ENCODE results near the gene TBC1D8.
"Not testable (repeated sequence)": the region's sequence is repeated elsewhere in the genome, so short reads cannot be mapped to it uniquely, and the experiment has no call there.

TBC1D8 gene

DNA sequence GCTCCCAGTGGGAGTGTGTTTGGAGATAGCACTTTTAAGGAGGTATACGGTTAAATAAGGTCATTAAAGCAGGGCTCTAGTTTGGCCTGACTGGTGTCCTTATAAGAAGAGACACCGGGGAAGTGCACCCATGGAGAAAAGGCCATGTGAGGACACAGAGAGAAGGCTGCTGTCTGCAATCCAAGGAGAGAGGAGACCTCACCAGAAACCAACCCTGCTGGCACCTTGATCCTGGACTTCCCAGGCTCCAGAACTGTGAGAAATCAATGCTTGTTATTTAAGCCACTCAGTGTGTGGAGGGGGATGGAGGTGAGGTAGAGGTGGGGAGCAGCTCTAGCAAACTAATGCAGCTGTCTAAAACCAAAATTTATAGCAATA lies 87.1 kb downstream of the TBC1D8 start:
- DNase-seq = no peak

DNA sequence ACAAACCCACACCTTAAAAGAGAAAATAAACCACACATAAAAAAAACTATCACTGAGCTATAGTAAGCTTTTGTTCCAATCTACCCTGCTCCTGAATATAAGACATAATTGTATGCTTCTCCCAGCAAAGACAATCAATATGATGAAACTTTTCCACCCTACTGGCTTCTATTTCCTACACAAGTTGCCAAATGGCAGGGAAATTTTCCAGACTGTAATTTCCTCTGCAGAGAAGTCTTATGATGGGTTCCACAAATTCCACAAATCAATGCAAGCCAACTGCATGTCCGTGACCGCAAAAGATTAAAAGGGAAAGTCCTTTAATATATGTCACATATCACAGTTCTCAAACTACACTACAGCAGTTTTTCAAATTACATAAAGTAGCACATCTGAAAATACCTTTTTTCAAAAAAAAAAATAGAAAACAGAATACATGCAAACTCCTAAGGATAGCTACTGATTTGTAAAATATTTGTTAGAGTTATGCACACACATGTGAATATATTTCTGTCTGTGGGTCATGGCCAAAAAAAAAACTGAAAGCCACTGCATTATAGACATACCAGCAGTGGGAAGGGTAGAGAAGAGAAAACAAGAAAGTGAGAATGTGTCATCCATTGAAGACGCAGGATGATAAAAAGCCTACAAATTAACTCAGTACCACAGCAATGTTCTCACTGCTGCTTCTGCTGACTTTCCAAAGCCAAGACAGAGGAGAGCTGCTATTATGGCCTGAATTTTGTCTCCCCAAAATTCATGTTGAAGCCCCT lies 87.6 kb downstream of the TBC1D8 start:
- DNase-seq = peak; percentile 80

DNA sequence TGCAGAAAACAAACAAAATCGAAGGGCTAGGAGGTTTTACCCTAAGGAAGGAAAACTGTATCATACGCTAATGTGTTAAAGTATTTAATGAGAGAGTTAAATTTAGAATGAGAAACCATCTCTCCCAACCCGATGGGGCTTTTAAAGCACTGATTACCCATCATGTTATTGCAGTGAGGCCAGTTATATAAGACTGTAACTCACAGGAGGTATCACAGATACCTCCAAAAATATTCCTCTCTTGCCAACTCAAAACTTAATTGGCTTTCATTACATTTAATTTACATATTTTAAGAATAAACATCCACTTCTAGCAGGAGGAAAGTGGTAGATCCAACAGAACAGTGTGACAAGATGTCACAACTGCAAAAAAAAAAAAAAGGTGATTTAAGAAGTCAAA lies 92.8 kb downstream of the TBC1D8 start:
- DNase-seq = no peak

DNA sequence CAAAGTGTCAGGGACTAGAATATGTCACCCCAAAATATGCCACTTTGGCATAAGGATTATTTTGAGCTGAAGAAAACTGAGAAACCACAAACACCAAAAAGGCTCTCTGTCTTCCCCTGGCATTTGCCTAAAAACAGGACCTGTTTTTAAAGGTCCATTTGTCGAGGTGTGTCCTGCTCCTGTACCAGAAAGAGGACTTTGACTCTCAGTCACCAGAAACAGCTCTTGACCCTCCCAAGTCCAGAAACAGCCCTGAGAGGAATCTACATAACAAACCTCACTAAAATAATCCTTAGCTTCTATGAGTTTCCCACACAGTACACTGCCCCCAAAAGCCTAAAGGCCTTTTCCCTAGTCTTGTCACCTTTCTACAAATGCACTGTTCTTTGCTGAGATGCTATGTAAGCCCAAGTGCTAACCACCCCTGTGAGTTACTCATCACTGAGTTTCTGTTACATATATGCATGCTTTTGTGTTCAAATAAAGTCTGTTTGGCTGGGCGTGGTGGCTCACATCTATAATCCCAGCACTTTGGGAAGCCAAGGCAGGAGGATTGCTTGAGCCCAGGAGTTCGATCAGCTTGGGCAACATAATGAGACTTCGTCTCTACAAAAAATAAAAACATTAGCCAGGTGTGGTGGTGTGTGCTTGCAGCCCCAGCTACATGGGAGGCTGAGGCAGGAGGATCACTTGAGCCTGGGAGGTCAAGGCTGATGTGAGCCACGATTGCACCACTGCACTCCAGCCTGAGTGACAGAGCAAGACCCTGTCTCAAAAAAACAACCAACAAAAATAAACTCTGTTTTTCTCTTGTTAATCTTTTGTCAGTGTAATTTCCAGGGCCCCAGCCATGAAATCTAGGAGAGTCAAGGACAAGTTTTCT lies 93.9 kb downstream of the TBC1D8 start:
- no peak for DNase-seq

DNA sequence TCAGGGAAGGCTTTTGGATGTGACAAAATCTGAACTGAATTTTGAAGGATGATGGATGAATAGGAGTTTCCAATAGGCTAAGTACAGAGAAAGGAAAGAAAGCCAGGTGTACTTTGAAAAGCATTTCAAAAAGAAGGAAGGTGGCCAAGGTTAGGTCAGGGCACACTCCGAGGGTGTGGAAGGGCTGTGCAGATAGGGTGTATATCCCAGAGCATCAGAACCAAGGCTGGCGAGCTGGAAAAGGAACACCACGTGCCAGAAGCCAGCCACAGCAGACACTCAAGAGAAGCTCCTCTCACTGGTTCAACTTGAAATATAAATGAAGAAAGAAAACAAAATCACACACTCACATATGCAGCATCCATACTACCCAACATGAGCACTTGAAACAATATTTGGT lies 98.1 kb downstream of the TBC1D8 start:
- no peak for DNase-seq

DNA sequence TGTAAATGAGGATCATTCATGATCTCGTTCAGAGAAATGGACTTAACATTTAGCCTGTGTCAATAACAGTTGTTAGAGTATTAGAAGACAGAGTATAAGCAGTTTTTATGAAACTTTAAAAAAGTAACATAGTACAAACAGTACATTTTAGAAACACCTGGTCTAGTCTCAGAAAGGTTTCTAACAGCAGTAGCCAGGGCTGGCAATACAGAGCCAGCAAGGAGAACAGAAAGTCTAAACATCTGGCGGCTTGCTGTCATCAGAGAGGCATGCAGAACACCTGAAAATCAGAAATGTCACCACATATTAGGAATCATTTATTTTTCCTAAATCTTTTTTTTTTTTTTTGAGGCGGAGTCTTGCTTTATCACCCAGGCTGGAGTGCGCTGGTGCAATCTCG lies 99.0 kb downstream of the TBC1D8 start:
- no peak for DNase-seq

DNA sequence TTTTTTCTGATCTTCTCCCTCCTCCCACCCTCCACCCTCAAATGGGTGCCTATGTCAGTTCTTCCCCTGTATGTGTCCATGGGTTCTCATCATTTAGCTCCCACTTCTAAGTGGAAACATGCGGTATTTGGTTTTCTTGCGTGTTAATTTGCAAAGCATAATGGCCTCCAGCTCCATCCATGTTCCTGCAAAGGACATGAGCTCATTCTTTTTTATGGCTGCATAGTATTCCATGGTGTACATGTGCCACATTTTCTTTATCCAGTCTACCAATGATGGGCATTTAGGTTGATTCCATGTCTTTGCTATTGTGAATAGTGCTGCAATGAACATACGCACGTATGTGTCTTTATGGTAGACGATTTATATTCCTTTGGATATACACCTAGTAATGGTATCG lies 100.3 kb downstream of the TBC1D8 start:
- not testable (repeated sequence) for DNase-seq

DNA sequence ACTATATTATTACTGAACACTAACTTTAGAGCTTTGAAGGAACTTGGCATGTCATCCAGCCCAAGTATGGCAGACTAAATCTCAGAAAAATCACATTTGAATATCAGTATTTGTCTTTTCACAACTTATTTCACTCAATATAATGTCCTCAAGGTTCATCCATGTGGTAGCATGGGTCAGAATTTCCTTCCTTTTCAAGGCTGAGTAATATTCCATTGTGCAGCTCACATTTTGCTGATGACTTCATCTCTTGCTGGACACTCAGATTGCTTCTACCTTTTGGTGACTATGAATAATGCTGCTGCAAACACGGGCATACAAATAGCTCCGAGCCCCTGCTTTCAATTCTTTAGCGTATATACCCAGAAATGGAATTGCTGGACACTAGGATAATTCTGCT lies 102.4 kb downstream of the TBC1D8 start:
- no peak for DNase-seq

DNA sequence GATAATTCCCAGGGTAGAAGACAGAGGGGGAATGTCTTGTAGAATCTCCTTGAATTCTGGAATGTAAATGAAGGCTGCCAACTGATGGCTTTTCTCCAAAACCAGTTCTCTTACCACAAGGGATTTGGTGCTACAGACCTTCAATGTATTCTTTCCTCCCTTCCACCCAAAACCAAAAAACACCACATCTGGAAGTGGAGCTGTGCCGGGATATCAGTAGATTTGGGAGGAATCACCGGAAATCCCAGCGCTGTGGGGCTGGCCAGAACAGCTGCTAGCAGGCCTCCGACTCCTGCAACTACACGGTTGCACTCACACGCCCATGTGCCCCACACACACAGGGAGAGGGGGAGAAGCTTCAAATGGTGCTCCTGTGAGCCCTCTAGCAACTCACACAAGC lies 103.4 kb downstream of the TBC1D8 start:
- DNase-seq = no peak

DNA sequence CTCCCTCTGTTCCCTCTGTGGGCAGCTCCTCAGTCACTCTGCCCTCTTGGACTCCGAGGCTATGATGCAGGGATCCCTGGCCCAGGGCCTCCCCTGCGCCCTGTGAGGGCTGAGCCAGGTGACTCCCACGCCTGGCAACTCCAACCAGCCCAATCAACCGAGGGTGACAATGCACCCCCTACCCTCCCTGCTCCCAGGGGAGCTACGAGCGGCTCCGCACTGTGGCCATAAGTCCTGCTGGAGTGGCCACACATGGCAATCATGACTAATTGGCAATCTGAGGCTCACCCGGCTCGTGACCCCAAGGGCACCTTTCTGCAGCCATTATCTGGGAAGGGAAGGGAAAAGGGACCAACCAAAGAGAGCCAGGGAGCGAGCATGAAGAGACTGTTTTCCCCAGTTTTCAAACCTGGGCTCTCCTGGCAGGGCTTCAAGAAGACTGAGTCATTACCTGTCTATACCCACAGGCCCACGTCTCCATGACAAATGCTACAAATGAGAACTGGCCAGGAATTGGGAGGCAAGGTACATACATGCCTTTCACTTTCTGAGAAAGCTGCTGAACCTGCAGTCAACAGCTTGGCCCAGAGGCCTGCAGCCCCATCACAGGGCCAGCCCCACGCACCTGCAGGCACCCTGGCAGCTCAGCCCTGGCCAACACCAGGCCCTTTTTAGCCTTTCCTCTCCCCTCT lies 104.0 kb downstream of the TBC1D8 start:
- no peak for DNase-seq

DNA sequence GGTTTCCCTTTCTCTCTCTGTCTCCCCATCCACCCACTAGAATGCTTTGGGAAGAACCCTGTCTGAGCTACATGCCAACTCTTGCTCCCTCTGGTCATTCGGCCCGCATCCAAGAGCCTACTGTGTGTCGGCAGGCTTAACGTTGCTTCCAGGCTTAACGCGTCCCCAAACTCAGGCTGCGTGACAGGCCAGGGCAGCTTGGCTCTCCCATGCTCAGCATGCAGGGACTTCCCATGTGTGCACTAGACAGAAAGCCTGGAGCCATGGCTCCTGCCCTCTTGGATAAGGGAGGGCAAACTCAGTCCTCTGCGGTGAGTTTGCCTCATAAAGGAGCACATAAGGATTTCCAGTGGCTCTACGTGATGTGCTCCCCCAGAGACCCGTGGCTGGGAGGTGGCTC lies 105.9 kb downstream of the TBC1D8 start:
- DNase-seq = no peak

DNA sequence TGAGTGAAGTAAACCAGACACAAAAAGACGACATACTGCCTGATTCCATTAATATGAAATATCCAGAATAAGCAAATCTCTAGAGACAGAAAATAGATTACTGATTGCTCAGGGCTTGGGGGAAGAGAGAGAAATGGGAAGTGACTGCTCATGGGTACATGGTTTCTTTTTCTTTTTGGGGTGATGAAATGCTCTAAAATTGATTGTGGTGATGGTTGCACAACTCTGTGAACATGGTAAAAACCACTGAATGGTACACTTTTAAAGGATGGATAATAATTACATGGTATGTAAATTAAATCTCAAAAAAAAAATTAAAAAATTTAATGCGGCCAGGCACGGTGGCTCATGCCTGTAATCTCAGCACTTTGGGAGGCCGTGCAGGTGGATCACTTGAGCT lies 109.8 kb downstream of the TBC1D8 start:
- DNase-seq = peak; percentile 9

DNA sequence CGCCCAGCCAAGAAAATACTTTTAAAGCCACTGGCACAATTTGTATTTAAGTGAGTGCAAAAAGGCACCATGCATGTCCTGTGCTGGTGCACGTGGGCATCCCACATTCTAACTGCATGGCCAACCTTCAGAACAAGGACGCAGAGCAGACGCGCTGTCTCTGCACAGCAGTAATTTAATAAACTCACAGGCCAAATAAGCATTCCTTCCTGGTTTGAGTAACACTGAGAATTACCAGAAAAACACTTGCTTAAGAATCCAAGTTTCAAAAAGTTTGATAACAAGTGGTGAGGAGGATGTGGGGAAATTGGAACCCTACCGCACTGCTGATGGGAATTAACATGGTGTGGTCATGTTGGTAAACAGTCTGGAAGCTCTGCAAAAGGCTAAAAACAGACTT lies 110.4 kb downstream of the TBC1D8 start:
- no peak for DNase-seq

DNA sequence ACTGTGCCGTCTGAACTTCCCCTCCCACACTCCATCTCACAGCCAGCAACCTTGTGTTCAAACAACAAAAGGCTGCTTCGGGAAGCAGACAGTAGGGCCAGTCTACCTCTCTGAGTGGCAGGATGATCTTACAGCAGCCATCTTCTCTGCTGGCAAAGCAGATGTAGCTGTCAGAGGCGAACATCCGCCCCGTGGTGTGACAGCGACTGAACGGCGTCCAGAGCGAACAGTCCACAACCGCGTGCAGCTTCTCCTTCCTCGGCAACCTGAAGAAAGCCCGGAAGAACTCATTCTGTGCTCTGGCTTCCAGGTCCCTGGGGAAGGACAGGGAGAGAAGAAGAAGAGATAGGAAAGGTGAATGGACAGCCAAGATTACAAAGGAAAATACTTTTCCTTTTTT lies 111.1 kb downstream of the TBC1D8 start:
- DNase-seq = no peak

DNA sequence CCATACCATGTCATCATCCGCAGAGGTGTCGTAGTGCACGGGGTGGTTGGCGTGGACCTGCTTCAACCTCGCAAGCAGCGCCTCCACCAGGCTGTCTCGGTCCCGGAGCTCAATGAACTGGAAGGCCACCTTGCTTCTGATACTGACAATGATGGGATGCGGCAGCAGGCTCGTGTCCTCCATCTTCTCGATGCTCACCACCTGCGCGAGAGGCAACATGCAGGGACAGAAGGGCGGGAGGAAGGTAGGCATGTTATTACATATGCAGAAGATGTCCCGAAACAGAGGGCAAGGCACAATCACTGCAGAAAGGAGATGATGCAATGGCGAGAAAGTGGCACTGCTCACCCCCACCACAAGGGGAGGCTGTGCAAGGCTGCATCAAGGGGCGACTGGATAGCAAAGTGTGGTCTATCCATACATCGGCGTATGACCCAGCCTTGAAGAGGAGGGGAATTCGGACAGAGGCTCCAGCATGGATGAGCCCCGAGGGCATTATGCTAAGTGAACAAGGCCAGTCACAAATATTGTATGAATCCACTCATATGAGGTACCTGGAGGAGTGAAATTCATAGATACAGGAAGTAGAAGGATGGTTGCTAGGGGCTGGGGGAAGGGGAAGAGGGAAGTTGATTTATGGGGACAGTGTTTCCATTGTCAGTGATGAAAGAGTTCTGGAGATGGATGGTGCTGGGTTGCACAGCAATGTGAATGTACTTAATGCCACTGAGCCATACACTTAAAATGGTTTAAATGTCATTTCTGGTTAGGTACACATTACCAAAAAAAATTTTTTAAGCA lies 112.5 kb downstream of the TBC1D8 start:
- no peak for DNase-seq

DNA sequence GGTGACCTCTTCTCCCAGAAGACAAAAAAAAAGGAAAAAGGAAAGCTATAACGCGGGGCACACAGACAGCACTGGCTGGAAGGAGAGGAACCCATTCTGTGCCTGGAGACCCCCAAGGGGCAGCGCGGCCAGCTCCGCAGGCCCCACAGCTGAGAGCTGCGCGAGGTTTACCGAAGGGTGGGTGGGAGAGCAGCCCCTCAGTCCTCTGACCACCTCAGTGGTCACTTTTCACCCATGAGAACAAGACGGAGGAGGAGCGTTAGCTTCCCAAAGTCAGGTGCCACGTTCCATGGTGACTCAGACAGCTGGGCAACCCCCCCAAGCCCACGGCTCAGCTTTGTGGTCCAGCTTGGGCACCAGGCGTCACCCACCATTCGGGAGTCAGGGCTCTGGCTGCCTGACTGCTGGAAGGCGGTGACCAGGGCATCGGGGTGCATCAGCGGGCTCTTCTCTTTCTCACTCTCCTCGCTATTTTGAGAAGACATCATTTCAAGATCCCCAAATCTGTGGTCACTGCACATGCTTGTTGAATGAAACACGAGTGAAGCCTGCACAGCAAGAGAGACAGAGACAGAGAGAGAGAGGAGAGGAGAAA lies 113.9 kb downstream of the TBC1D8 start:
- no peak for DNase-seq

DNA sequence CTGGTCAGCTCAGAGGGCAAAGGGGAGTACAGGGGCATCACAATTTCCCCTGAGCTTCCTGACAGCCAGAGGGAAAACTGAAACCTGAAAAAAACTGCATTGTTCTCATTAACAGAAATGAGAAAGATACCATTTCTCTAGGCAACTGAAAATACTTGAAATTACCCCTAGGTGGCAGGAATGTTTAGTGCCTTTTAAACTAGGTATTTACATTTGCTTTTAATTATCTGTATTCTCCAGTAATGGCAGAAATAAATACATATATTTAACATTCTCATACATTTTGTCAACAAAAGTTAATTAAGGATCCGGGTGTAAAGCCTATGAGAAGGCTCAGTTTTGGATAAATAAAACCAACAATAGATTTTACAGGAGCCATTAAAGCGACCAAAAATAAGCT lies 114.6 kb downstream of the TBC1D8 start:
- DNase-seq = peak; percentile 41

DNA sequence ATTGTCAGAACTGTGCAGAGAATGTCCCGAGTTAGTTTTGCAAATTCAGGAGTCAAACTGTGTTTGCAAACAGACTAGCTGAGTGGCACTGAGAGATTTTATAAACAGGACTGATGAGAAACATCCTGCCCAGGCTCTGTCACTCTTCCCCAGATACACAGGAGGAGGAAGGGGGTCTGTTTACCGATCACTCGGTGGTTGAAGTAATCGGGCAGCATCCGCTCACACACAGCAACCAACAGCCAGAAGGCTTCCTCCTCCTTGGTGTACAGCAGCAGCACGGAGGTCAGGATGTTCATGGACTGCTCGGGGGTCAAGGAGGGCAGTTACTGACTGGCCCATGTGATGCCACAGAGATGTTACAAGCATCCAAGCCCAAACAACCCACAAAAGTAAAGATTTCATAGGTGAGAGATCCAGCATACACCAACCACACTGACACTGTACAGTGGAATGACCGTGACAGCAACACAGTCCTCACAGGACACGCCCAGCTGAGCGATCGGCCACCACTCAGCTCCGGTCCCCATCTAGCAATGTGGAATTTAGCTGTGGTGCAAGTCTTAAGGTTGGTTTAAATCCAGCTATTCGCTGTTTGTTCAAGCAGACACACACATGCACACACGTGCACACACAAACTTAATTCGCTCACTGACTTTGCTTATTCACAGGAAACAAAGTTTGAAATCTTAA lies 119.0 kb downstream of the TBC1D8 start:
- DNase-seq = no peak

DNA sequence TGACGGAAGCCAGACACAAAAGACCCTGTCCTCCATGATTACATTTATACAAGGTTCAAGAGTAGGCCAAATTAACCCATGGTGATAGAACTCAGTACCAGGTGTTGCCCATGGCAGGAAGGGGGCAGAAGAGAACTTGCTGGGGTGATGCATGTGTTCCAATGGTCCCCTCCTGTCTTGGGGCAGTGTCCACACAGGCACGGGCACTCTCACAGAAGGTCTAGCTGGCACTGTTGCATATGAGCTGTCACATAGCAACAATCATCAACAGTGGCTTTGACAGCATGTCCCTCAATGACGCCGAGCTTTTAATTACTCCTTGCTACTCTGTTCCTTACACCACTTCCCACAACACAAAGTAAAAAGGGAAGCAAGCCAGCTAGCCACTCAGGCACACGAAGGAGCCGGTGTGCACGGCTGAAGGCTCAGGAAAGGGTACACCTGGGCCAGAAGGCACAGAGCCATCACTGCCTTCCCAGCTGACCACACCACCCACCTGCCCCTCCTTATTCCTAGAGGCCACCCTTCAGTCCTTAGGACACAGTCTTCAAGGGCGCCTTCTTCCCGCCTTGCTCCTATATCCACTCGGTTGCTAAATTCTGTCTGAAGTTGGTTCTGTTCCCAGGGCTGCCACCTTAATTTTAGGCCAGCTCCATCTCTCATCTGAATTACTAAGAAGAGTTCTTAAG lies 120.2 kb downstream of the TBC1D8 start:
- no peak for DNase-seq

DNA sequence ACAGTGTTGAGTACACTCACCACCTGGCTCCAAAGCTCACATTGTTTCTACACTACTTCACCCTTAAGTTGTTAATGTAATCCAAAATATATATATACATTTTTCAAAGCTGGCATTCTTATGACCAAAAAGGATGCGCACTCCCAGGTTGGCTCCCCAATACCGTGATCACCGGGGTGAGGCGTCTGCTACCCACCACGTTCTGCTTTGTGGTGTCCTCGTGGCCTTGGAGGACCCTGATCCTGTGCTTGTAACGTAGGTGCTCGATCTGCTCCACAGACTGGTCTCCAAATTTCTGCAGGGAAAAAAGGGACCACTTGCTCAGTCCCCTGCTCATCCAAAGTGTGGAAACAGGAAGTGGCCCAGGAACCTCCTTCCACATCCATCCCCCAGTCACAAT lies 123.3 kb downstream of the TBC1D8 start:
- DNase-seq = no peak

DNA sequence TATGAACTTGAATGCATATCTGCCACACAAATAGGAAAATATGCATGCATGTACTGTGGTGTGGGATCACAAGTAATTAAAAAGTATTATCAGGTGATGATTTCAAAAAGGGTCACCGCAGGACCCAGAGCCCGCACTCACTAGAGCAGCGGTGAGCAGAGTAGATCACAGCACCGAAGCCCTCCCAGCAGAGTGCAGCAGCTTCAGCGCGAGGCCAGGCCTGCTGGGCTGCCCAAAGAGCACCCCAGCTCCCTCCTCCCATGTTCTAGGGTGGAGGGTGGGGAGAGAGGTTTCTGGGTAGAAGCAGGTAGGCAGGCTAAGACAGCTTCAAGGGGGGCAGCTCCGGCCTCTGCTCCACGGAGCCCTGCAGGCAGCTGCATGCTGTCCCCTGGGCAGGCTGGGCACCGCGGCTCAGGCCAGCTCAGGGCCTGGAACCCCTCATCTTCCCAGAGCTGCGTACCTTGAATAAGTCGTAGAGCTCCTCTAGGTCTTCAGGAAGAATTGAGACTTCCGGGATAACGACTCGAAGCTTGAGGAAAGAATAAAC lies 124.2 kb downstream of the TBC1D8 start:
- no peak for DNase-seq

All from fibroblast of skin of right quadriceps (primary cell).